Measurements from ENCODE around the gene IGSF9B. TPM values are rescaled to one million over a fixed set of nuclear protein-coding genes. Genes with fewer than 3 reads are reported as not detected.
A peak's percentile ranks its signal among the peaks of the same experiment; 100 is the strongest.

Gene IGSF9B
- total RNA-seq, 1 donor from 2014 or later = 13.1 TPM

DNA sequence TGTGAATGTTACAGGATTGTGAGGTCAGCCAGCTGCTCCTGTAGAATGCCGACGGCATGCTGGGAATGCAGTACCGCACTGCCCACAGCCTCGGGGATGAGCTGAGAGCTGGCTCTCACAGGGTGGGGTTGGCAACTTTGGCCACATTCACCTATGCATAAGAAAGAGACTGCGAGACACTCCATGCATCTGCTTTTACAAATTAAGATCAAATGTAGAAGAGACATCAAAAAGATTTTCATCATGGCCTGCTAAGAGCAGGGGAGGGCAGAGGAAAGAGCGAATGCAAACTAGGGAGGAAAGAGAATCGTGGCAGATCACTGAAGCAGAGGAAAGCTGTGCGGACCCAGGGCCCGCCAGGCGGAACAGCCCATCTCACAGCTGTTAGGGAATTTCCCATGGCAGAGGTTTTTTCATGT lies 61.7 kb downstream of the IGSF9B start:
- peaks cover 5% of the 10 kb centered on the region for H3K36me3 Mint-ChIP-seq (ENCODE audit: low read depth, unreplicated experiment)
- no peak overlapping the region for H3K27ac ChIP-seq (ENCODE audit: low read depth, low read length)
- no peaks in the 10 kb centered on the region for H3K79me2 ChIP-seq (ENCODE audit: insufficient read depth, low read length)
- no peak overlapping the region for H3K4me3 ChIP-seq (ENCODE audit: insufficient read depth, low read depth, low read length)
- H3K9me3 Mint-ChIP-seq (ENCODE audit: unreplicated experiment) = peaks cover 3% of the 10 kb centered on the region
- no peak overlapping the region for H3K4me3 Mint-ChIP-seq (ENCODE audit: unreplicated experiment)
- H3K4me2 ChIP-seq (ENCODE audit: low read length) = no peak overlapping the region
- peak overlapping the region; percentile 49 for H3K27ac Mint-ChIP-seq (ENCODE audit: unreplicated experiment)
- DNase-seq (ENCODE audit: low read depth) (peak; percentile 12), FAIRE-seq (no peak)
- H2AFZ ChIP-seq (ENCODE audit: low read depth, low read length) = no peak overlapping the region
- H3K4me1 ChIP-seq (ENCODE audit: insufficient read depth, low read length) = no peaks in the 10 kb centered on the region
- TF ChIP-seq EZH2 (IDR thresholded peaks at IDR 0.05; ENCODE audit: insufficient read depth, low read length) = no peak
- TF ChIP-seq, protein P1, sequence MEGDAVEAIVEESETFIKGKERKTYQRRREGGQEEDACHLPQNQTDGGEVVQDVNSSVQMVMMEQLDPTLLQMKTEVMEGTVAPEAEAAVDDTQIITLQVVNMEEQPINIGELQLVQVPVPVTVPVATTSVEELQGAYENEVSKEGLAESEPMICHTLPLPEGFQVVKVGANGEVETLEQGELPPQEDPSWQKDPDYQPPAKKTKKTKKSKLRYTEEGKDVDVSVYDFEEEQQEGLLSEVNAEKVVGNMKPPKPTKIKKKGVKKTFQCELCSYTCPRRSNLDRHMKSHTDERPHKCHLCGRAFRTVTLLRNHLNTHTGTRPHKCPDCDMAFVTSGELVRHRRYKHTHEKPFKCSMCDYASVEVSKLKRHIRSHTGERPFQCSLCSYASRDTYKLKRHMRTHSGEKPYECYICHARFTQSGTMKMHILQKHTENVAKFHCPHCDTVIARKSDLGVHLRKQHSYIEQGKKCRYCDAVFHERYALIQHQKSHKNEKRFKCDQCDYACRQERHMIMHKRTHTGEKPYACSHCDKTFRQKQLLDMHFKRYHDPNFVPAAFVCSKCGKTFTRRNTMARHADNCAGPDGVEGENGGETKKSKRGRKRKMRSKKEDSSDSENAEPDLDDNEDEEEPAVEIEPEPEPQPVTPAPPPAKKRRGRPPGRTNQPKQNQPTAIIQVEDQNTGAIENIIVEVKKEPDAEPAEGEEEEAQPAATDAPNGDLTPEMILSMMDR (IDR thresholded peaks at IDR 0.05; ENCODE audit: insufficient read depth, low read depth, low read length) = no peak
- no peak overlapping the region for H3K9ac ChIP-seq (ENCODE audit: low read length)
- peaks cover 15% of the 10 kb centered on the region for H3K27me3 Mint-ChIP-seq (ENCODE audit: low read depth, unreplicated experiment)
- H3K9me3 ChIP-seq (ENCODE audit: insufficient read depth, low read depth, low read length) = no peaks in the 10 kb centered on the region
- H3K36me3 ChIP-seq (ENCODE audit: insufficient read depth, low read length) = no peaks in the 10 kb centered on the region
- peaks cover 20% of the 10 kb centered on the region for H3K4me1 Mint-ChIP-seq (ENCODE audit: low read depth, unreplicated experiment)
- no peaks in the 10 kb centered on the region for H4K20me1 ChIP-seq (ENCODE audit: insufficient read depth, low read length)
- H3K27me3 ChIP-seq (ENCODE audit: insufficient read depth, low read length) = no peaks in the 10 kb centered on the region

DNA sequence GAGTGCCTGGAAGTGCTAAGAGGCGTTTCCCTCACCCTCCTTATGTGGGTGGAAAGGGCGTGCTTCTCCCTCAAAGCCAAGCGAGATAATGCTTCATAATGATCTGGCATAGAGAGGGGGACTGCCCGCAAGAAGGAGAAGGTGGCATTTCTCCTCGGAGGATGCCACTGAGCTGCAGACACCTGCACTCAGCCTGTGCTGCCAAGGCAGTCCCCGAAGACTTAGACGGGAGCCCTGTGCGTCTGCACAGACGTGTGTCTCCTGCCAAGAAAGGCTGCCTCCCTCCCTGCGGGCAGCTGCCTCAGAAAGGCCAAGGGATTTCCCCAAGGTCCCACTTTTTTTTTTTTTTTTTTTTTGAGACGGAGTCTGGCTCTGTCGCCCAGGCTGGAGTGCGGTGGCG lies 63.4 kb downstream of the IGSF9B start:
- no peaks in the 10 kb centered on the region for H3K9me3 ChIP-seq (ENCODE audit: insufficient read depth, low read depth, low read length)
- no peak overlapping the region for H3K27ac Mint-ChIP-seq (ENCODE audit: unreplicated experiment)
- peaks cover 2% of the 10 kb centered on the region for H3K36me3 Mint-ChIP-seq (ENCODE audit: low read depth, unreplicated experiment)
- FAIRE-seq (no peak), DNase-seq (ENCODE audit: low read depth) (no peak)
- peaks cover 3% of the 10 kb centered on the region for H3K9me3 Mint-ChIP-seq (ENCODE audit: unreplicated experiment)
- H3K4me1 ChIP-seq (ENCODE audit: insufficient read depth, low read length) = no peaks in the 10 kb centered on the region
- no peak overlapping the region for H3K4me3 ChIP-seq (ENCODE audit: insufficient read depth, low read depth, low read length)
- no peaks in the 10 kb centered on the region for H3K79me2 ChIP-seq (ENCODE audit: insufficient read depth, low read length)
- no peaks in the 10 kb centered on the region for H3K27me3 ChIP-seq (ENCODE audit: insufficient read depth, low read length)
- H3K4me1 Mint-ChIP-seq (ENCODE audit: low read depth, unreplicated experiment) = peaks cover 20% of the 10 kb centered on the region
- TF ChIP-seq EZH2 (IDR thresholded peaks at IDR 0.05; ENCODE audit: insufficient read depth, low read length) = no peak
- TF ChIP-seq, protein P1 (IDR thresholded peaks at IDR 0.05; ENCODE audit: insufficient read depth, low read depth, low read length) = no peak
- H3K9ac ChIP-seq (ENCODE audit: low read length) = no peak overlapping the region
- peaks cover 16% of the 10 kb centered on the region for H3K27me3 Mint-ChIP-seq (ENCODE audit: low read depth, unreplicated experiment)
- no peaks in the 10 kb centered on the region for H3K36me3 ChIP-seq (ENCODE audit: insufficient read depth, low read length)
- H4K20me1 ChIP-seq (ENCODE audit: insufficient read depth, low read length) = no peaks in the 10 kb centered on the region
- H3K4me2 ChIP-seq (ENCODE audit: low read length) = no peak overlapping the region
- no peak overlapping the region for H3K27ac ChIP-seq (ENCODE audit: low read depth, low read length)
- H2AFZ ChIP-seq (ENCODE audit: low read depth, low read length) = no peak overlapping the region
- no peak overlapping the region for H3K4me3 Mint-ChIP-seq (ENCODE audit: unreplicated experiment)

DNA sequence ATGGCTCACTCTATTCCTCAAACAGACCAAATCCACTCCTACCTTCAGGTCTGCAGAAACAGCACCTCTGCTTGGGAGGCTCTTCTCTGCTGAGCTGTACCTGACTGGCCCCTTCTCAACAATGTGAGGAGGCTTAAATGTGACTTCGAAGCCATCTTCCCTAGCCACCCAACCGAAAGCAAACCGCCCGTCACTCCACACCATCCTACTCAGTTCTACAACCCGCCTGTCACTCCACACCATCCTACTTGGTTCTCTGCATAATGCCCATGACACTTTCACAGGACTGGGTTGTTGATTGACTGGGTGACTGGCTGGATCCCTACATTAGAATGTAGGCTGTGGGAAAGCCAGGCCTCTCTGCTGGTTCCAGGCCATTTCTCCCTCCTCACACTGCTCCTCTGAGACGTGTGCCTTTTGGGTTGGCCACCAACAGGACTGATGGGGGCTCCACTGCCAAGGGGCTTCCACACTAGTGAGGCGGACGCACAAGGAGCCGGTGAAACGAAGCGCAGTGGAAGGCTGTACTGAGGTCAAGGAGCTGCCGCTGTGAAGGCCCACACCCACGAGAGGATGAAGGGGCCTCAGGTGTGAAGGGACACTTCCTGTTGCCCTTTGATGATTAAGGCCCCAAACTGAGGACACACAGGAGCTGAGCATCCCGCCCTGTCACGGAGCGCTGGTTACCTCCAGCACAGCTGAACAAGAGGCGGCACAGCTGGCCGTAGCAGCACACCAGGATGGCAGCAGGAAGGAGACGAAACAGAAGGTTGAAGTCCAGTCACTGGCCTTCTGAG lies 64.0 kb downstream of the IGSF9B start:
- Histone ChIP-seq H3K4me3 (ENCODE audit: insufficient read depth, low read depth, low read length) (no peak overlapping the region), H3K27me3 (ENCODE audit: insufficient read depth, low read length) (no peaks in the 10 kb centered on the region)
- no peak for FAIRE-seq

More for the DNA sequence above, 64.0 kb downstream of the IGSF9B start:
- no peaks in the 10 kb centered on the region for H3K4me1 ChIP-seq (ENCODE audit: insufficient read depth, low read length)
- no peak for DNase-seq (ENCODE audit: low read depth)
- Mint-ChIP-seq H3K27me3 (ENCODE audit: low read depth, unreplicated experiment) (peaks cover 16% of the 10 kb centered on the region), H3K9me3 (ENCODE audit: unreplicated experiment) (peaks cover 3% of the 10 kb centered on the region), H3K4me3 (ENCODE audit: unreplicated experiment) (no peak overlapping the region), H3K36me3 (ENCODE audit: low read depth, unreplicated experiment) (no peaks in the 10 kb centered on the region), H3K4me1 (ENCODE audit: low read depth, unreplicated experiment) (peaks cover 20% of the 10 kb centered on the region), H3K27ac (ENCODE audit: unreplicated experiment) (no peak overlapping the region)
- H4K20me1 ChIP-seq (ENCODE audit: insufficient read depth, low read length) = no peaks in the 10 kb centered on the region
- H3K4me2 ChIP-seq (ENCODE audit: low read length) = no peak overlapping the region
- no peak overlapping the region for H3K27ac ChIP-seq (ENCODE audit: low read depth, low read length)
- H3K9me3 ChIP-seq (ENCODE audit: insufficient read depth, low read depth, low read length) = no peaks in the 10 kb centered on the region
- TF ChIP-seq EZH2 (IDR thresholded peaks at IDR 0.05; ENCODE audit: insufficient read depth, low read length) = no peak
- TF ChIP-seq, protein P1 (IDR thresholded peaks at IDR 0.05; ENCODE audit: insufficient read depth, low read depth, low read length) = no peak
- H3K79me2 ChIP-seq (ENCODE audit: insufficient read depth, low read length) = no peaks in the 10 kb centered on the region
- no peak overlapping the region for H3K9ac ChIP-seq (ENCODE audit: low read length)
- no peaks in the 10 kb centered on the region for H3K36me3 ChIP-seq (ENCODE audit: insufficient read depth, low read length)
- H2AFZ ChIP-seq (ENCODE audit: low read depth, low read length) = no peak overlapping the region
